Measurements from ENCODE around the gene ERICH6.

- TF ChIP-seq, protein P1, sequence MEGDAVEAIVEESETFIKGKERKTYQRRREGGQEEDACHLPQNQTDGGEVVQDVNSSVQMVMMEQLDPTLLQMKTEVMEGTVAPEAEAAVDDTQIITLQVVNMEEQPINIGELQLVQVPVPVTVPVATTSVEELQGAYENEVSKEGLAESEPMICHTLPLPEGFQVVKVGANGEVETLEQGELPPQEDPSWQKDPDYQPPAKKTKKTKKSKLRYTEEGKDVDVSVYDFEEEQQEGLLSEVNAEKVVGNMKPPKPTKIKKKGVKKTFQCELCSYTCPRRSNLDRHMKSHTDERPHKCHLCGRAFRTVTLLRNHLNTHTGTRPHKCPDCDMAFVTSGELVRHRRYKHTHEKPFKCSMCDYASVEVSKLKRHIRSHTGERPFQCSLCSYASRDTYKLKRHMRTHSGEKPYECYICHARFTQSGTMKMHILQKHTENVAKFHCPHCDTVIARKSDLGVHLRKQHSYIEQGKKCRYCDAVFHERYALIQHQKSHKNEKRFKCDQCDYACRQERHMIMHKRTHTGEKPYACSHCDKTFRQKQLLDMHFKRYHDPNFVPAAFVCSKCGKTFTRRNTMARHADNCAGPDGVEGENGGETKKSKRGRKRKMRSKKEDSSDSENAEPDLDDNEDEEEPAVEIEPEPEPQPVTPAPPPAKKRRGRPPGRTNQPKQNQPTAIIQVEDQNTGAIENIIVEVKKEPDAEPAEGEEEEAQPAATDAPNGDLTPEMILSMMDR (IDR thresholded peaks at IDR 0.05), result no peak
- no peak for TF ChIP-seq POLR2A (IDR thresholded peaks at IDR 0.05)
Measured at GRCh38 chr3:150640256-150640655, 63.5 kb downstream of the ERICH6 start.

Measured in body of pancreas (tissue), 4 donors.